Heart left ventricle (tissue), 16 donors: ENCODE results near the gene MMAB. TPM values are rescaled to one million over a fixed set of nuclear protein-coding genes. Genes with fewer than 3 reads are reported as not detected.
A peak's percentile ranks its signal among the peaks of the same experiment; 100 is the strongest.

Source experiments
- ATAC-seq, 4 donors: fragments of 200-7000 bp; cut with Tn5 transposase; one replicate each; pipeline ENCODE4 v1.9.1; 2020 to 2022; ENCODE audit warnings: moderate library complexity in 4 of 4, mild to moderate bottlenecking in 3 of 4, moderate number of reproducible peaks in 1 of 4
- DNase-seq, 5 donors: peaks; one replicate each; pipeline ENCODE4 v3.0.0-alpha.2; 2020
- H3K27ac ChIP-seq, 12 donors: fragments of 200-600 bp; sonication (generic) in 4 of 12; one replicate each; pipeline versions ENCODE4 v1.5.0 to v1.8.0; 2016 to 2022; ENCODE audit warnings: mild to moderate bottlenecking in 2 of 12
- H3K27me3 ChIP-seq, 9 donors: fragments of 200-600 bp; sonication (generic) in 2 of 9; one replicate each; pipeline versions ENCODE4 v1.5.1 to v1.8.0; 2016 to 2022; ENCODE audit warnings: mild to moderate bottlenecking in 3 of 9
- H3K36me3 ChIP-seq, 9 donors: fragments of 200-600 bp; sonication (generic) in 2 of 9; one replicate each; pipeline versions ENCODE4 v1.5.0 to v1.8.0; 2018 to 2022; ENCODE audit warnings: mild to moderate bottlenecking in 2 of 9
- H3K4me1 ChIP-seq, 12 donors: fragments of 200-600 bp; sonication (generic) in 4 of 12; one replicate each; pipeline versions ENCODE4 v1.5.0 to v1.8.0; 2016 to 2022; ENCODE audit warnings: mild to moderate bottlenecking in 3 of 12
- H3K4me3 ChIP-seq, 12 donors: fragments of 200-600 bp; sonication (generic) in 4 of 12; one replicate each; pipeline versions ENCODE4 v1.5.0 to v1.8.0; 2017 to 2022; ENCODE audit warnings: mild to moderate bottlenecking in 9 of 12, moderate library complexity in 4 of 12
- H3K9me3 ChIP-seq, 12 donors: fragments of 200-600 bp; sonication (generic) in 4 of 12; one replicate each; pipeline versions ENCODE4 v1.5.0 to v1.8.0; 2016 to 2022; ENCODE audit warnings: mild to moderate bottlenecking in 1 of 12
- POLR2A ChIP-seq, 2 donors: fragments of 450-650 bp; IDR thresholded peaks; one replicate each; pipeline ENCODE4 v1.6.1; 2017; ENCODE audit warnings: antibody characterized with exemption in 2 of 2, mild to moderate bottlenecking in 2 of 2, moderate library complexity in 2 of 2
- WGBS, 4 donors: extraction: QIAGEN DNeasy Blood & Tissue Kit in 2 of 4; methylation state at CpG; one replicate each; pipeline versions ENCODE4 v1.1.5 to v1.1.7; 2013 to 2018; 5-methylcytosine and 5-hydroxymethylcytosine counted together
- intact Hi-C, 10 donors: fragments of 100-400 bp; cut with DNase I; formaldehyde crosslinking; loops; one replicate each; pipeline versions ENCODE4 v1.11.1 to v1.14.2; 2022
- polyA plus RNA-seq, 2 donors: library from polyadenylated mRNA; stranded (reverse); fragments of 200-250 nt; gene quantifications; one replicate each; pipeline ENCODE4 v1.2.3, GENCODE V29; 2013
- total RNA-seq, 9 donors: library from RNA; depleted of rRNA in 2 of 9; stranded (reverse); fragments of >200 nt in 2 of 9; fragmentation: NEBNext Ultra II Directional in 3 of 9; extraction: Animal tissue kit (Norgen Biotek cat#: 25700) in 3 of 9; gene quantifications; one replicate each; pipeline versions ENCODE4 v1.1.0 to v1.2.4, GENCODE V29; 2016 to 2023
- TF ChIP-seq, protein P1 (sequence below), 12 donors: fragments of 200-600 bp; sonication (generic) in 4 of 12; IDR thresholded peaks; one replicate each; pipeline versions ENCODE4 v1.5.0 to v1.8.0; 2018 to 2022; ENCODE audit warnings: antibody characterized with exemption in 12 of 12, mild to moderate bottlenecking in 5 of 12
- donor health status: ischemic (EF 13 %, LVEDD 7.1; RV severe dilation, severe dysfunction).
- donor health status: healthy with polysubstance abuse.
- donor health status: DM: no; HTN: yes; CAD: no.
- donor health status: DM: no; HTN: no; CAD: no.
- donor health status: ischemic (EF 25% LVEDD 6.9; RV normal size, moderate dysfunction).
- donor health status: ischemic (EF 25% LVEDD 5.7; RV mildly dilated, moderate dysfunction).
- donor health status: healthy.
- donor health status: DM: yes; HTN: yes; CAD: no.
- donor health status: ischemic (EF 35%, LVEDD 5.7; RV mildly dilated, moderate dysfunction).
- donor health status: nonischemic (EF 11% LVEDD 7.7; RV severe dilation, severe dysfunction).
- donor health status: DM: yes; HTN: yes; CAD: no.
- donor health status: PGD.
- donor health status: ischemic (EF 29% LVEDD 5.4; RV normal size, mild dysfunction).
- donor health status: nonischemic (EF 23%, LVEDD 6.1; RV moderate dilation, normal function).

Gene MMAB
- total and polyA plus RNA-seq, 11 donors, result 29.5 to 43.4 (median 34.5) TPM

DNA sequence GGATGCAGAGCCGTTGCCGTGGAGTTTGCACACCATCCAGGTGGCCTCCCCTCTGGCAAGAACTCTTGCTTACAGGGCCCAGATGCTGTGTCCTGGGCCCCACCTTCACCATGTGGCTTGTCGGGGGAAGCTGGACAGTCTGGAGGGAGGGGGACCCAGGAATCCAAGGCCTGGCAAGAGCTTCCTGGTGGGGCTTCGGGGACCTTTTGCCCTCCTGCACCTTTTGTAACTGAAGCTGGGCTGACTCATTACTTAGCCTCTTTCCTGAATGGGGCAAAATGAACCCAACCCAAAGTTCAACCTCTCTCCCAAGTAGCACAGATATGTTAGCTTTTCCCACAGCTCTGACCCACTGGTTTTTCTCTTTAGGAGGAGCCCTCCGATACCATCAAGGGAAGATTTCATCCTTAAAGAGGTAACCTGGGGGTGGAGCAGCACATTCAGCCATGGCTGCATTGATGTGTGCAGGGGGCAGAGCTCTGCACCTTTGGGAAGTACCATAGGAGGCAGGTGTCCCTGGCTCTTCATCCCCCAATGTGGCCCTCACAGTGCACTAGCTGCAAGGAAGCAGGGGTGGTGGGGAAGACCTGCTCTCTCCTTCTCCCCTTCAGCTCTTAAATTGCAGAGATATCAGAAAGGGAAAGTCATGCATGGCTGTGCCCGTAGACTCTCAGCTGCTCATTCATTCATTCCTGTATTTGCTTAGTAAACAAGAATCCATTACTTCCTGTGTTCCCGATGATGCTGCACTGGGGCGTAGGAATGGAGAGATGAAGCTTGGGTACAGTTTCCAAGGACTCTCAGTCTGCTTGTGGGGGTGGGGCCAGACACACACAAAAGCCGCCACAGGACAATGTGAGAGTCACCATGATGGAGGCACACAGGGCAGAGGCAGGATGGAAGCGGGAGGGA, 13.3 kb upstream of the MMAB start:
- Histone ChIP-seq H3K27me3 (no peaks in the 10 kb centered on the region), H3K36me3 (peaks cover 0 to 50% (median 33%) of the 10 kb centered on the region in 9 donors), H3K9me3 (no peaks in the 10 kb centered on the region), H3K4me1 (no peaks in the 10 kb centered on the region), H3K4me3 (no peak overlapping the region), H3K27ac (no peak overlapping the region)
- no peak for ATAC-seq
- intact Hi-C loops, result no loop called here
- no peak for DNase-seq
- 92 to 94% (median 93%) methylated on average over 10 of the region's 10 CpGs for WGBS, 4 donors
- TF ChIP-seq, protein P1, sequence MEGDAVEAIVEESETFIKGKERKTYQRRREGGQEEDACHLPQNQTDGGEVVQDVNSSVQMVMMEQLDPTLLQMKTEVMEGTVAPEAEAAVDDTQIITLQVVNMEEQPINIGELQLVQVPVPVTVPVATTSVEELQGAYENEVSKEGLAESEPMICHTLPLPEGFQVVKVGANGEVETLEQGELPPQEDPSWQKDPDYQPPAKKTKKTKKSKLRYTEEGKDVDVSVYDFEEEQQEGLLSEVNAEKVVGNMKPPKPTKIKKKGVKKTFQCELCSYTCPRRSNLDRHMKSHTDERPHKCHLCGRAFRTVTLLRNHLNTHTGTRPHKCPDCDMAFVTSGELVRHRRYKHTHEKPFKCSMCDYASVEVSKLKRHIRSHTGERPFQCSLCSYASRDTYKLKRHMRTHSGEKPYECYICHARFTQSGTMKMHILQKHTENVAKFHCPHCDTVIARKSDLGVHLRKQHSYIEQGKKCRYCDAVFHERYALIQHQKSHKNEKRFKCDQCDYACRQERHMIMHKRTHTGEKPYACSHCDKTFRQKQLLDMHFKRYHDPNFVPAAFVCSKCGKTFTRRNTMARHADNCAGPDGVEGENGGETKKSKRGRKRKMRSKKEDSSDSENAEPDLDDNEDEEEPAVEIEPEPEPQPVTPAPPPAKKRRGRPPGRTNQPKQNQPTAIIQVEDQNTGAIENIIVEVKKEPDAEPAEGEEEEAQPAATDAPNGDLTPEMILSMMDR (IDR thresholded peaks at IDR 0.05), result no peak
- TF ChIP-seq POLR2A (IDR thresholded peaks at IDR 0.05), result no peak

DNA sequence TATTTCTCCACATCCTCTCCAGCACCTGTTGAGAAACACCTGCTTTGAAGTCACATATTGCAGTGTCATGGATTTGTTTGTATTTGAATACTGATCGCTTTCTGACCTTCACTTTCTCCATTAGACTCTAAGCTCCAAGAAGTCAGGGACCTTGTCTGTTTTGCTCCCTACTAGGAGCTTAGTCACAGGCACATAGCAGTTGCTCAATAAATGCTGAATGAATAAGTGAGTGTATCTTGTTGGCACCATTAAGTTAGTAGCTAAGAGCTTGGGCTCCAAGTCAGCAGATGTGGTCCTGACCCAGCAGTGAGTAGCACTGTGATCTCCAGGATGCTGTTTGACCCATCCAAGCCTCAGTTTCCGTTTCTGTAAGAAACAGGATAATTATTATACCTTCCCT, 10.4 kb upstream of the MMAB start:
- peaks cover 0 to 76% (median 60%) of the 10 kb centered on the region in 9 donors for H3K36me3 ChIP-seq
- TF ChIP-seq, protein P1 (IDR thresholded peaks at IDR 0.05), result no peak
- TF ChIP-seq POLR2A (IDR thresholded peaks at IDR 0.05), result no peak
- intact Hi-C loops, result no loop called here
- no peak overlapping the region for H3K27ac ChIP-seq
- no peaks in the 10 kb centered on the region for H3K9me3 ChIP-seq
- H3K4me1 ChIP-seq, result no peaks in the 10 kb centered on the region
- ATAC-seq, result no peak
- no peak overlapping the region for H3K4me3 ChIP-seq
- no peak for DNase-seq
- WGBS, 4 donors, result 93 to 97% (median 95%) methylated on average over 2 of the region's 2 CpGs
- no peaks in the 10 kb centered on the region for H3K27me3 ChIP-seq

DNA sequence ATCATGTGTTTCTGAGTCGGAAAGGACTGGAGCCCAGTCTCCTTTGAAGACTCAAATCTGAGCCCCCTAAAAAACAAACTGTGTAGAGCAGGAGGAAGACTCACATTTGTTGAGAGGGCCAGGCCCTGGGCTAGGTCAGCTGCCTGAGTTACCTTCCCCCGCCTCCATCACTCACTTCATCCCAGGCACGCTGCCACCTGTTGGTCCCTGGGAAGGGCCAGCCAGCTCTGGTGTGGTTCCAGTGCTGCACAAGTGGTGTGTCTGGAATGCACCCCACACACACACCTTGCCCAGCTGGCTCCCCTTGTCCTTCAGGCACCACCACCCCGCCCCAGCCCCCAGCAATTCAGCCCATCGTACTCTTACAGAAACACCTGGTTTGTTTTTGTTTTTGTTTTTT, 9.3 kb upstream of the MMAB start:
- Histone ChIP-seq H3K4me3 (no peak overlapping the region), H3K4me1 (no peaks in the 10 kb centered on the region), H3K36me3 (peaks cover 0 to 77% (median 64%) of the 10 kb centered on the region in 9 donors), H3K27ac (no peak overlapping the region), H3K27me3 (no peaks in the 10 kb centered on the region), H3K9me3 (no peaks in the 10 kb centered on the region)
- peak in 2 of 5 donors; percentile 44 to 74 for DNase-seq
- intact Hi-C loops, result no loop called here
- TF ChIP-seq, protein P1 (IDR thresholded peaks at IDR 0.05), result no peak
- no peak for TF ChIP-seq POLR2A (IDR thresholded peaks at IDR 0.05)
- 75 to 86% (median 79%) methylated on average over 5 of the region's 5 CpGs for WGBS, 4 donors
- ATAC-seq, result peak in 3 of 4 donors; percentile 27 to 80 (median 61)

DNA sequence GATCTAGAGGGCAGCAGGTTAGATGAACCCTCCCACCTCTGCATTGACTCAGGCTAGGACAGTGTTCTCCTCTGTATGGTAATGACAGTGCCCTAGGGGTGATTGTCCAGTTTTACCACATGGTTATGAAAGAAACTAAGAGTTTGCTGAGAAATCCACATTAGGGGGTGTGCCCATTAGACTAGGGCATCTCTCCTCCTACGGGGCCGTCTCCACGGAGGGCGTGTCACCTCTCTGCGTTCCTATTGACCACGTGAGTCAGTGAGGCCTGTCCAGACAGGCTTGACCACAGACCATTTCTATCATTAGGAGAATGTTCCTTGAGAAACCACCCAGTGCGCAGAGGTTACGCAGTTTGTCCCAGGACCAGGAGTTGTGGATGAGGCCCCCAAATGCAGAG, 8.6 kb upstream of the MMAB start:
- intact Hi-C loops, result no loop called here
- ATAC-seq (no peak), DNase-seq (peak in 1 of 5 donors; percentile 28)
- no peaks in the 10 kb centered on the region for H3K4me1 ChIP-seq
- H3K9me3 ChIP-seq, result no peaks in the 10 kb centered on the region
- TF ChIP-seq, protein P1 (IDR thresholded peaks at IDR 0.05), result no peak
- TF ChIP-seq POLR2A (IDR thresholded peaks at IDR 0.05), result no peak
- peaks cover 0 to 78% (median 65%) of the 10 kb centered on the region in 9 donors for H3K36me3 ChIP-seq
- WGBS, 4 donors, result 89 to 93% (median 89%) methylated on average over 8 of the region's 8 CpGs
- no peak overlapping the region for H3K27ac ChIP-seq
- H3K27me3 ChIP-seq, result no peaks in the 10 kb centered on the region
- H3K4me3 ChIP-seq, result no peak overlapping the region
